HepG2 (cell line): ENCODE data around the gene SETD1A. TPM values are rescaled to one million over a fixed set of nuclear protein-coding genes. Genes with fewer than 3 reads are reported as not detected.

Experiments used
- FOXJ3 ChIP-seq: sonication (generic); formaldehyde crosslinking; IDR thresholded peaks from 2 replicates; pipeline ENCODE4 v1.4.0; 2020; ENCODE audit warnings: missing genetic modification reagents, mild to moderate bottlenecking, borderline replicate concordance
- IKZF4 ChIP-seq: sonication (generic); formaldehyde crosslinking; IDR thresholded peaks from 2 replicates; pipeline ENCODE4 v1.5.1; 2020; ENCODE audit warnings: borderline replicate concordance, mild to moderate bottlenecking, low read depth, missing genetic modification reagents; ENCODE audit errors: not compliant biosample characterization
- SOX13 ChIP-seq, 3 experiments: fragments of 450-650 bp in 1 of 3; sonication (generic) in 1 of 3; formaldehyde crosslinking in 1 of 3; IDR thresholded peaks in 2 of 3; conservative IDR thresholded peaks in 1 of 3; 2 replicates each; pipeline versions ENCODE4 v1.5.0 to v1.6.1; 2016 to 2020; ENCODE audit warnings: antibody characterized with exemption in 1 of 3, mild to moderate bottlenecking in 1 of 3, missing compliant biosample characterization in 1 of 3, missing genetic modification reagents in 1 of 3, moderate library complexity in 1 of 3
- SOX5 ChIP-seq: IDR thresholded peaks from 2 replicates; pipeline ENCODE4 v1.6.1; 2016; ENCODE audit warnings: borderline replicate concordance
- SPEN ChIP-seq: sonication (generic); formaldehyde crosslinking; IDR thresholded peaks from 2 replicates; pipeline ENCODE4 v1.5.1; 2020; ENCODE audit warnings: low read depth, mild to moderate bottlenecking, missing genetic modification reagents
- TOPORS ChIP-seq: sonication (generic); formaldehyde crosslinking; IDR thresholded peaks from 2 replicates; pipeline ENCODE4 v1.8.0; 2023; ENCODE audit warnings: mild to moderate bottlenecking, missing genetic modification reagents
- ZBTB7A ChIP-seq: sonication (generic); formaldehyde crosslinking; IDR thresholded peaks from 2 replicates; pipeline ENCODE4 v1.8.0; 2022; ENCODE audit warnings: mild to moderate bottlenecking, missing genetic modification reagents
- ZFP37 ChIP-seq: sonication (generic); formaldehyde crosslinking; IDR thresholded peaks from 2 replicates; pipeline ENCODE4 v1.4.0; 2020; ENCODE audit warnings: missing genetic modification reagents, borderline replicate concordance
- ZNF567 ChIP-seq: sonication (generic); formaldehyde crosslinking; IDR thresholded peaks from 2 replicates; pipeline ENCODE4 v1.8.1; 2023; ENCODE audit warnings: mild to moderate bottlenecking, missing genetic modification reagents, borderline replicate concordance
- ZNF605 ChIP-seq: sonication (generic); formaldehyde crosslinking; IDR thresholded peaks from 2 replicates; pipeline ENCODE4 v1.8.0; 2022; ENCODE audit warnings: mild to moderate bottlenecking, missing genetic modification reagents
- ZNF724P ChIP-seq: sonication (generic); formaldehyde crosslinking; IDR thresholded peaks from 2 replicates; pipeline ENCODE4 v1.8.0; 2022; ENCODE audit warnings: missing genetic modification reagents, borderline replicate concordance
- ZSCAN30 ChIP-seq: sonication (generic); formaldehyde crosslinking; IDR thresholded peaks from 2 replicates; pipeline ENCODE4 v1.5.0; 2020; ENCODE audit warnings: mild to moderate bottlenecking, missing genetic modification reagents
- polyA plus RNA-seq, 8 experiments: library from polyadenylated mRNA; depleted of rRNA in 3 of 8; stranded (reverse) in 7 of 8; unstranded in 1 of 8; fragments of >200 nt; fragmentation: Illumina TruSeq in 4 of 8; extraction: Trizol in 4 of 8; gene quantifications; 2 replicates each; pipeline versions ENCODE4 v1.2.1 to v1.2.3, GENCODE V29; 2011 to 2016; ENCODE audit warnings: low read depth in 4 of 8, missing spikeins in 1 of 8, mixed read lengths in 1 of 8; ENCODE audit not compliant: insufficient read depth in 1 of 8
- total RNA-seq, 5 experiments: library from RNA; depleted of rRNA; stranded (reverse); fragments of >200 nt; fragmentation: Illumina TruSeq; extraction: Trizol; gene quantifications; 2 replicates each; pipeline ENCODE4 v1.2.3, GENCODE V29; 2016; ENCODE audit warnings: low read depth in 1 of 5
- TF ChIP-seq, protein P1 (sequence below), 2 experiments: sonication (generic) in 1 of 2; formaldehyde crosslinking in 1 of 2; IDR thresholded peaks; 2 replicates each; pipeline versions ENCODE4 v1.6.1 to v1.9.0; 2014 to 2022; ENCODE audit warnings: antibody characterized with exemption in 1 of 2, borderline replicate concordance in 1 of 2, inconsistent platforms in 1 of 2, low read depth in 1 of 2, missing genetic modification reagents in 1 of 2
- TF ChIP-seq, protein P2 (sequence below): sonication (generic); formaldehyde crosslinking; IDR thresholded peaks from 2 replicates; pipeline ENCODE4 v1.9.0; 2022; ENCODE audit warnings: low read depth, missing genetic modification reagents
- TF ChIP-seq, protein P3 (sequence below): sonication (generic); formaldehyde crosslinking; IDR thresholded peaks from 2 replicates; pipeline ENCODE4 v1.4.0; 2020; ENCODE audit warnings: missing genetic modification reagents, borderline replicate concordance
- TF ChIP-seq, protein P4 (sequence below): sonication (generic); formaldehyde crosslinking; IDR thresholded peaks from 2 replicates; pipeline ENCODE4 v1.8.1; 2023; ENCODE audit warnings: mild to moderate bottlenecking, missing genetic modification reagents

The SETD1A gene
- total and polyA plus RNA-seq, 2 of the 13 experiments (the other 11 are each of a cell fraction or from before 2014, with no cell fraction given): 3.8 to 5.6 TPM

DNA sequence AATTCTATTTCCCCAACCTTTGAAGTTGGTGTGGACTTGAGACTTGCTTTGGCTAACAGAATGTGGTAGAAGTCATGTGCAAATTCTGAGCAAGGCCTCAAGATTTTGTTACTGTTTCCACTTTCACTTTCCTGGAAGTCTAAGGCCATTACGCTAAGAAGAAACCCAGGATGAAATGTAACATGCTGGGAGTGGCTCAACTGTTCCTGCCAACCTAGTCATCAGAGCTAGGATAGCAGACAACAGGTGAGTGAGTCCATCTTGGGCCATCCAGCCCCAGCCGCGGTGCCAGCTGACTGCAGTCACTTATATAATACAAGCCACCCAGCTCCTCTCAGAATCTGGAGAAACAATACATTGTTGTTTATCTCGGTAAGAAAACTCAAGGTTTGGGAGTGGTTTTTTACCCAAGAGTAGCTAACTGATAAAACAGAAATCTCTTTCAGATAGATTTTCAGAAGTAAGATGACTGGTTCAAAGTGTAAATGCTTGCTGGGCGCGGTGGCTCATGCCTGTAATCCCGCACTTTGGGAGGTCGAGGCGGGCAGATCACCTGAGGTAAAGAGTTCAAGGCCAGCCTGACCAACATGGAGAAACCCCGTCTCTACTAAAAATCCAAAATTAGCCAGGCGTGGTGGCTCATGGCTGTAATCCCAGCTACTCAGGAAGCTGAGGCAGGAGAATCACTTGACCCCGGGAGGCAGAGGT, 65.1 kb downstream of the SETD1A start (continued):
- TF ChIP-seq, protein P1, sequence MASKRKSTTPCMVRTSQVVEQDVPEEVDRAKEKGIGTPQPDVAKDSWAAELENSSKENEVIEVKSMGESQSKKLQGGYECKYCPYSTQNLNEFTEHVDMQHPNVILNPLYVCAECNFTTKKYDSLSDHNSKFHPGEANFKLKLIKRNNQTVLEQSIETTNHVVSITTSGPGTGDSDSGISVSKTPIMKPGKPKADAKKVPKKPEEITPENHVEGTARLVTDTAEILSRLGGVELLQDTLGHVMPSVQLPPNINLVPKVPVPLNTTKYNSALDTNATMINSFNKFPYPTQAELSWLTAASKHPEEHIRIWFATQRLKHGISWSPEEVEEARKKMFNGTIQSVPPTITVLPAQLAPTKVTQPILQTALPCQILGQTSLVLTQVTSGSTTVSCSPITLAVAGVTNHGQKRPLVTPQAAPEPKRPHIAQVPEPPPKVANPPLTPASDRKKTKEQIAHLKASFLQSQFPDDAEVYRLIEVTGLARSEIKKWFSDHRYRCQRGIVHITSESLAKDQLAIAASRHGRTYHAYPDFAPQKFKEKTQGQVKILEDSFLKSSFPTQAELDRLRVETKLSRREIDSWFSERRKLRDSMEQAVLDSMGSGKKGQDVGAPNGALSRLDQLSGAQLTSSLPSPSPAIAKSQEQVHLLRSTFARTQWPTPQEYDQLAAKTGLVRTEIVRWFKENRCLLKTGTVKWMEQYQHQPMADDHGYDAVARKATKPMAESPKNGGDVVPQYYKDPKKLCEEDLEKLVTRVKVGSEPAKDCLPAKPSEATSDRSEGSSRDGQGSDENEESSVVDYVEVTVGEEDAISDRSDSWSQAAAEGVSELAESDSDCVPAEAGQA (IDR thresholded peaks at IDR 0.05; ENCODE audit: low read depth): no peak
- TF ChIP-seq, protein P1 (CRISPR knock-in tag; IDR thresholded peaks at IDR 0.05; ENCODE audit: borderline replicate concordance): 0 out of 2 replicates have a peak, but pooled peaks have one; percentile 28
- TF ChIP-seq ZSCAN30 (CRISPR knock-in tag) (no peak), SOX13 (IDR thresholded peaks at IDR 0.05) (no peak), SOX13 (CRISPR knock-in tag; conservative IDR thresholded peaks at IDR 0.05 in 1 of 2, IDR thresholded peaks at IDR 0.05 in 1 of 2) (0 out of 4 replicates have a peak, but pooled peaks of 1 of the 2 experiments have one; percentile 22), SPEN (CRISPR knock-in tag) (peak; percentile 38; the same call in 1 of the 2 replicates), ZBTB7A (CRISPR knock-in tag) (no peak), ZFP37 (CRISPR knock-in tag) (no peak), ZNF724P (CRISPR knock-in tag) (no peak), SOX5 (CRISPR knock-in tag) (peak; percentile 8; the same call in 1 of the 2 replicates), FOXJ3 (CRISPR knock-in tag) (0 out of 2 replicates have a peak, but pooled peaks have one; percentile 11), TOPORS (CRISPR knock-in tag) (no peak), IKZF4 (CRISPR knock-in tag) (no peak), ZNF605 (CRISPR knock-in tag) (no peak), ZNF567 (no peak)
- TF ChIP-seq, protein P2, sequence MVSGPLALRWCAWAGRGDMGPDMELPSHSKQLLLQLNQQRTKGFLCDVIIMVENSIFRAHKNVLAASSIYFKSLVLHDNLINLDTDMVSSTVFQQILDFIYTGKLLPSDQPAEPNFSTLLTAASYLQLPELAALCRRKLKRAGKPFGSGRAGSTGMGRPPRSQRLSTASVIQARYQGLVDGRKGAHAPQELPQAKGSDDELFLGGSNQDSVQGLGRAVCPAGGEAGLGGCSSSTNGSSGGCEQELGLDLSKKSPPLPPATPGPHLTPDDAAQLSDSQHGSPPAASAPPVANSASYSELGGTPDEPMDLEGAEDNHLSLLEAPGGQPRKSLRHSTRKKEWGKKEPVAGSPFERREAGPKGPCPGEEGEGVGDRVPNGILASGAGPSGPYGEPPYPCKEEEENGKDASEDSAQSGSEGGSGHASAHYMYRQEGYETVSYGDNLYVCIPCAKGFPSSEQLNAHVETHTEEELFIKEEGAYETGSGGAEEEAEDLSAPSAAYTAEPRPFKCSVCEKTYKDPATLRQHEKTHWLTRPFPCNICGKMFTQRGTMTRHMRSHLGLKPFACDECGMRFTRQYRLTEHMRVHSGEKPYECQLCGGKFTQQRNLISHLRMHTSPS (CRISPR knock-in tag): peak; percentile 38; the same call in 1 of the 2 replicates
- TF ChIP-seq, protein P3, sequence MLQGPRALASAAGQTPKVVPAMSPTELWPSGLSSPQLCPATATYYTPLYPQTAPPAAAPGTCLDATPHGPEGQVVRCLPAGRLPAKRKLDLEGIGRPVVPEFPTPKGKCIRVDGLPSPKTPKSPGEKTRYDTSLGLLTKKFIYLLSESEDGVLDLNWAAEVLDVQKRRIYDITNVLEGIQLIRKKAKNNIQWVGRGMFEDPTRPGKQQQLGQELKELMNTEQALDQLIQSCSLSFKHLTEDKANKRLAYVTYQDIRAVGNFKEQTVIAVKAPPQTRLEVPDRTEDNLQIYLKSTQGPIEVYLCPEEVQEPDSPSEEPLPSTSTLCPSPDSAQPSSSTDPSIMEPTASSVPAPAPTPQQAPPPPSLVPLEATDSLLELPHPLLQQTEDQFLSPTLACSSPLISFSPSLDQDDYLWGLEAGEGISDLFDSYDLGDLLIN: no peak
- TF ChIP-seq, protein P4, sequence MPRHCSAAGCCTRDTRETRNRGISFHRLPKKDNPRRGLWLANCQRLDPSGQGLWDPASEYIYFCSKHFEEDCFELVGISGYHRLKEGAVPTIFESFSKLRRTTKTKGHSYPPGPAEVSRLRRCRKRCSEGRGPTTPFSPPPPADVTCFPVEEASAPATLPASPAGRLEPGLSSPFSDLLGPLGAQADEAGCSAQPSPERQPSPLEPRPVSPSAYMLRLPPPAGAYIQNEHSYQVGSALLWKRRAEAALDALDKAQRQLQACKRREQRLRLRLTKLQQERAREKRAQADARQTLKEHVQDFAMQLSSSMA (CRISPR knock-in tag): no peak
